ENCODE data around the gene C1GALT1. TPM values are rescaled to one million over a fixed set of nuclear protein-coding genes. Genes with fewer than 3 reads are reported as not detected.
A peak's percentile ranks its signal among the peaks of the same experiment; 100 is the strongest.

C1GALT1 gene
- total RNA-seq, 1 donor from 2014 or later = 27.6 TPM

DNA sequence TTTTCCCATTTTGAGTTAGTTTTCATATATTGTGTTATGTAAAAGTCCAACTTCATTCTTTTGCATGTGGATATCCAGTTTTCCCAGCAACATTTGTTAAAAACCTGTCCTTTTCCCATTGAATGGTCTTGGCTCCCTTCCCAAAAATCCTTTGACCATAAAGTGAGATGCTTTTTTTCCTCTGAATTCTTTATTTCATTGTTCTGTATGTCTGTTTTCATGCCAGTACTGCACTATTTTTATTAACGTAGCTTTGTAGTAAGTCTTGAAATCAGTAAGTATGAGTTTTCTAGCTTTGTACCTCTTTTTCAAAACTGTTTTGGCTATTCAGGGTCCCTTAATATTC, 20.0 kb downstream of the C1GALT1 start:
- DNase-seq = peak; percentile 36

DNA sequence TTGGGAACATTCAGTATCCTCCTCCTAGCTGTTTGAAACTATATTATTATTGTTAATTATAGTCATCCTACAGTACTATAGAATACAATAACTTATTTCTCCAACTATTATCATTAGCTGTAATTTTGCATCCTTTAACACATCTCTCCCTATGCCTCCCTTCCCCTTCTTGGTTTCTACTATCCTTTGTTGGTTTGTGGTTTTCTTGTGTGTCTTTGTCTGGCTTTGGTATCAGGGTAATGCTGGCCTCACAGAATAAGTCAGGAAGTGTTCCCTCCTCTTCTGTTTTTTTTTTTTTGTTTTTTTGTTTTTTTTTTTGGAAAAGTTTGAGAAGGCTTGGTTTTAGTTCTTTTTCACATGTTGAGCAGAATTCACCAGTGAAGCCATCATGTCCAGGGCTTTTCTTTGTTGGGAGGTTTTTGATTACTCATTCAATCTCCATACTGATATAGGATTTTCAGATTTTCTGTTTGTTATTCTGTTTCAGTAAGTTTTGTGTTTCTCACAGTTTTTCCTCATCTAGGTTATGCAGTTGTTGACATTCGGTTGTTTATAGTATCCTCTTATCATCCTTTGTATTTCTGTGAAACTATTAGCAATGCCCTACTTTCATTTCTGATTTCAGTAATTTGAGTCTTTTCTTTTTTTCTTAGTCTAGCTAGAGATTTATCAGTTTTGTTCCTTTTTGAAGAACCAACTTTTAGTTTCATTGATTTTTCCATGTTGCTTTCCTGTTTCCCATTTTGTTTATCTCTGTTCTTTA, 21.6 kb downstream of the C1GALT1 start:
- DNase-seq = no peak

- DNase-seq = no peak
Observed at GRCh38 chr7:7207876-7208275, 25.5 kb downstream of the C1GALT1 start.

- no peak for DNase-seq
Observed at GRCh38 chr7:7208520-7208919, 26.2 kb downstream of the C1GALT1 start.

DNA sequence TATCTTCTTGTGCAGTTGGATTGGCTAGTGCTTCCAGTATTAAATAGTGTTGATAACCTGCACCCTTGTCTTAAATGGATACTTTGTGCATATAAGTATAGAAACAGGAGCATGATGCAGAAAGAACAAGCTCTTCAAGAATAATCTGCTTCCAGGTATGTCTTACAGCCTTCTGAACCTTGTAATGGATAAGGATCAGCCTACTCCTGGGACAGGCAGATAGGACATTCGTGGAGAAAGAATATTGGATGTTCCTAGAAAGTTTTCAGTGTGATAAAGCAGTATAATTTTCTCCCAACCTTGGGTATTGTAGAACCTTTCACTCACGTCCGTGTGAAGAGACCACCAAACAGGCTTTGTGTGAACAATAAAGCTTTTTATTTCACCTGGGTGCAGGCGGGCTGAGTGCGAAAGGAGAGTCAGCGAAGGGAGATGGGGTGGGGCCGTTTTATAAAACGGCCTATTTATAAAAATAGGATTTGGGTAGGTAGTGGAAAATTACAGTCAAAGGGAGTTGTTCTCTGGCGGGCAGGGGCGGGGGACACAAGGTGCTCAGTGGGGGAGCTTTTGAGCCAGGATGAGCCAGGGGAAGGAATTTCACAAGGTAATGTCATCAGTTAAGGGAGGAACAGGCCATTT, 27.2 kb downstream of the C1GALT1 start:
- DNase-seq = no peak

DNA sequence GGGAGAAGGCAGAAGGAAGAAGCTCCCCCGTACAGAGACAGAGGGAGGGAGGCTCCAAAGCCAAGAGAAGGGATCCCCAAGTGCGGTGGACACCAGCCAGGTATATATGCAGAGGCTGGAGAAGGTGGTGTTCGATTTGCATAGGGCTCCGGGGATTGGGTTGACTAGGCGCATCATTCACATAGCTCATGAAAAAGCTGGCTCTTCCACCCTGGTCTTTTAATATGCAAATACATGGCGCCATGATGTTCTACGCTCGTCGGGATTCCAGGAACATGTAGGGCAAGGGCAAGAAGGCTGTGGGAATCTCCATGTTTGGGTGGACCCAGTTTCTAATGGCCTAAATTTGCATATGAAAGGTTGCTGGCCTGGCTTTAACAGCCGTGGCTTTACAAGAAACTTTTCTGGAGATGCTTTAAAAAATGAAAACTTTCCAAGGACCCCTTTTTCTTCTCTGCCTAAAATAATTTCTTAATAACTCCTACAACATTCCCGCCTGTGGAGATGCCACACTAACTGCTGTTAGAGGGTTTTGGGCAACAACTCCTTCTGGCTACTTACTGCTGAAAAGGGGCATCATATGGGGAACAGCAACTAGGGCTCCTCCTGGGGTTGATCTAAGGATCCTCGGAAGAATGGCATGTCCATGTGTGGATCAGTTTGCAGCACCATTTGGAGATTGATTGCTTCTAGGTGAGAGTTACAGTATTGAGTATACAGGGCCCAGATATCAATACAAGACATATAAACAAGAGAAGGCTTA, 28.3 kb downstream of the C1GALT1 start:
- no peak for DNase-seq

DNA sequence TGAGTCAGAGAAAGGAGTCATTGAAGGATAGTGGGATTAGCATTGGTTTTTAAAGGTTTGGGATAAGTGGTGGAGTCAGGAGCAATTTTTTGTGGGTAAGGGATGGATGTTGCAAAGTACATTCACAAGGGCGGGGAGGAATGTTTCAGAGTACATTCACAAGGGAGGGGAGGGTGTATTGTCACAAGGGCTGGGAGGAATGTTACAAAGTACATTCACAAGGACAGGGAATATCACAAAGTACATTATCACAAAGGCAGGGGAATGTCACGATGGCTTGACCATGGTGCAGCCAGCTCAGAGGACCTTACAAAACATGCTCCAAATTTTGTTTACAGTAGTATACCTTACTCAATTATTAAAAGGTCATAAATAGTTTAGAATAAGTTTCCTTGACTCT, 30.3 kb downstream of the C1GALT1 start:
- DNase-seq = no peak

- no peak for DNase-seq
Observed at GRCh38 chr7:7214398-7215347, 32.3 kb downstream of the C1GALT1 start.

GRCh38 chr7:7216279-7216678, 33.9 kb downstream of the C1GALT1 start:
- DNase-seq = no peak

GRCh38 chr7:7219216-7219615, 36.9 kb downstream of the C1GALT1 start:
- DNase-seq = no peak

- DNase-seq = no peak
Observed at GRCh38 chr7:7220821-7221220, 38.5 kb downstream of the C1GALT1 start.

- peak; percentile 54 for DNase-seq
Observed at GRCh38 chr7:7221599-7222038, 39.3 kb downstream of the C1GALT1 start.

GRCh38 chr7:7223250-7223649, 40.9 kb downstream of the C1GALT1 start:
- DNase-seq = no peak

DNA sequence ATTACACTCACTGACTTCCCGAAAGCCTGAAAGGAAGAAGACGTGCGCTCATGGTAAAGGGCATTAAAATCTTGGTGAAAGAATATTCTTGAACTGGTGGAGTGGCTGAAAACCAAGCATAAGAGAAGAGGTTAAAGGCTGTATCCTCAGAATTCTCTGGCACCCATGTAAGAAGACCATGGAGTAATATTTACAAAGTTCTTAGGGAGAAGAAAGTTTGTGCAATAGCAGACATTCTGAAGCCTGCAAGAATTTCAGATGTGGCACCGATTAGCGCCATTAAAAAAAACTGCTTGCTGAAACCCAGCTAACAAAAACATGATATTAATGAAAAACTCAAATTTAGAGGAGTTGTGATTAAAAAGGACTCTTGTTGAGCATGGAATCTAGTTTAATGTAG, 44.1 kb downstream of the C1GALT1 start:
- no peak for DNase-seq

GRCh38 chr7:7228472-7228871, 46.1 kb downstream of the C1GALT1 start:
- DNase-seq = no peak

DNA sequence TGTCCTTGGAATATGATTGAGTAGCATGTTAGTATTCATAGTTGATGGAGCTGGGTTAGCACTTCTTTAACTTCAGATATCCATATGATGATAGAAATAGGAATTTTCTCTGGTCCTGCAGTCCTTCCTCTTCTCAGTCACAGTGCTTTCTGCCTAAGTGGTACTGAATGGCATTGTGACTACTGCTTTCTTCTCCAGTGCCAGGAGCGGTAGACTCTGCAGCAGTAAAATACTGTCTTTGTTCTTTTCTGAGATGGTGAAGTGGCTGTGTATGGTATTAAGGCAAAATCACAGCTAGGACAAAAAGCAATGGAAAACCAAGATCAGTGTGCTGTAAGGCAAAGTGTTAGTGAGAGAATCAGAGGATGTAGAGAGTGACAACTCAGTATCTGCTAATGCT, 46.6 kb downstream of the C1GALT1 start:
- DNase-seq = no peak

DNA sequence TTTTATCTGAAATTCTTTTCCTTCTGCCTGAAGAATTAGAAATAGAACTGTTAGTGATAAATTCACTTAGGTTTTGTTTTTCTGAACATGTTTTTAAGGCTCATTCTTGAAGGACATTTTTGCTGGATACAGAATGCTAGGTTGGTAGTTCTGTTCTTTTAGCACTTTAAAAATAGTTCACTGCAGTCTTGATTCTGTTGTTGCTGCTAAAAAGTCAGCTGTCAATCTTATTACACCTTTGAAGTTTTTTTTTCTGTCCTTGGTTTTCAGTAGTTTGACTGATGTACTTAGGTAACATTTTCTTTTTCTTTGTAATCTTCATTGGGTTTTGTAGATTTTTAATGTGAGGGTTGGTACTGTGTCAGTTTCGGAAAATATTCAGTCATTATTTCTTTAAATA, 48.7 kb downstream of the C1GALT1 start:
- no peak for DNase-seq

DNA sequence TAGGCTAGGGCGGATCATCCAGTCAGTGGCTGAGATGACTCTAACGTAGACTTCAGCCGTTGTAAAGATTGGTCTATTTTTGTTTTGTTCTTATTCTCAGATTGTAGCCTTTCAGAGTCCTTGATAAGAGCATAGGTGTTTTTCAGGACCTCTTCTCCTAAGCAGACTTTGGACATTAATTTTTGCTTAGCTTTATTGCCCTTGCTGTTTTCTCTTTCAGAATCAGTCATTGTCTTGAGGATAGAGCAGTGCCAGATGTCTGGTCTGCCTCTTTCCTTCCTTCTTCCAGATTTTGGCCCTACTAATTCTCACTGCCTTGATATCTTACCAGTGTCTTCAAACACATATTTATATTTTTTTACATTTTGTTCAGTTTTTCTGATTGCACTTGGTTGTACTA, 49.5 kb downstream of the C1GALT1 start:
- no peak for DNase-seq

- DNase-seq = no peak
Observed at GRCh38 chr7:7235347-7235746, 53.0 kb downstream of the C1GALT1 start.

GRCh38 chr7:7236041-7236440, 53.7 kb downstream of the C1GALT1 start:
- peak; percentile 33 for DNase-seq

- DNase-seq = no peak
Observed at GRCh38 chr7:7237201-7237977, 55.0 kb downstream of the C1GALT1 start.

DNA sequence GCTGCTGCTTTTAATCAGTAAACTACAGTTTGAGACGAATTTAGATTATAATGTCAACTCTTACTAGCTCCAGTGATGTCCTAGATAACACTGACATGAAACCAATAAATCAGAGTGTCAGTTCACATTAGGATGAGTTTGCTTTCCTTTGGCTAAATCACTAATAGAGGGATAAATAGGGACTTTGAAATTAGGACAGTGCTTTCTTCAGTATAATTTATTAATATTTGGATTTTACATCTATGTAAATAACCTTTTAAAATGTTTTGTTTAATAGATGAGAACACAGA, 55.6 kb downstream of the C1GALT1 start:
- DNase-seq = no peak

Measured in dermis blood vessel endothelial cell (primary cell).